H1 (cell line): ENCODE results near the gene CCT3.

ENCODE experiments used
- ASH2L ChIP-seq: fragments of 200-600, 300-600 bp; sonication (generic); IDR thresholded peaks from one replicate; pipeline ENCODE4 v1.7.1; 2017; ENCODE audit warnings: low read length
- CEBPB ChIP-seq: IDR thresholded peaks from 2 replicates; pipeline ENCODE4 v1.6.1; 2012; ENCODE audit warnings: low read depth, low read length
- CHD2 ChIP-seq: IDR thresholded peaks from 2 replicates; pipeline ENCODE4 v1.6.1; 2012; ENCODE audit warnings: low read length, improper control_type of control experiment
- EGR1 ChIP-seq: IDR thresholded peaks from 2 replicates; pipeline ENCODE4 v1.6.1; 2011; ENCODE audit warnings: low read depth, low read length, borderline replicate concordance
- EZH2 ChIP-seq: fragments of 200-600 bp; sonication (generic); IDR thresholded peaks from 2 replicates; pipeline ENCODE4 v1.7.1; 2012; ENCODE audit warnings: low read depth, mild to moderate bottlenecking, moderate library complexity, low read length, inconsistent platforms; ENCODE audit not compliant: severe bottlenecking
- HDAC2 ChIP-seq, 2 experiments: fragments of 300-600 bp in 1 of 2; sonication (generic) in 1 of 2; IDR thresholded peaks; 2 replicates each; pipeline ENCODE4 v1.6.1; 2011 to 2012; ENCODE audit warnings: low read depth in 2 of 2, low read length in 2 of 2, mild to moderate bottlenecking in 2 of 2, moderate library complexity in 2 of 2, borderline replicate concordance in 1 of 2, inconsistent platforms in 1 of 2
- KDM1A ChIP-seq: fragments of 200-600, 300-600 bp; sonication (generic); IDR thresholded peaks from 2 replicates; pipeline ENCODE4 v1.7.1; 2016; ENCODE audit warnings: mild to moderate bottlenecking, low read length, borderline replicate concordance
- POLR2A ChIP-seq, 2 experiments: IDR thresholded peaks; 1 replicate in 1 of 2; 2 replicates in 1 of 2; pipeline ENCODE4 v1.6.1; 2011; ENCODE audit warnings: low read depth in 2 of 2, low read length in 2 of 2, mild to moderate bottlenecking in 2 of 2; ENCODE audit errors: control extremely low read depth in 1 of 2
- POLR2AphosphoS5 ChIP-seq: IDR thresholded peaks from 2 replicates; pipeline ENCODE4 v1.6.1; 2011; ENCODE audit warnings: low read depth, low read length
- RAD21 ChIP-seq, 2 experiments: IDR thresholded peaks in 1 of 2; conservative IDR thresholded peaks in 1 of 2; 2 replicates each; pipeline ENCODE4 v1.6.1; 2011; ENCODE audit warnings: low read depth in 2 of 2, low read length in 2 of 2, improper control_type of control experiment in 1 of 2, inconsistent platforms in 1 of 2, mild to moderate bottlenecking in 1 of 2, moderate library complexity in 1 of 2
- TAF1 ChIP-seq: IDR thresholded peaks from 2 replicates; pipeline ENCODE4 v1.6.1; 2011; ENCODE audit warnings: mild to moderate bottlenecking, low read depth, low read length
- TEAD4 ChIP-seq: IDR thresholded peaks from 2 replicates; pipeline ENCODE4 v1.6.1; 2012; ENCODE audit warnings: low read depth, low read length, inconsistent platforms, mixed read lengths
- YY1 ChIP-seq: IDR thresholded peaks from 2 replicates; pipeline ENCODE4 v1.6.1; 2011; ENCODE audit warnings: low read depth, mild to moderate bottlenecking, low read length
- TF ChIP-seq, protein P1 (sequence below), 3 experiments: IDR thresholded peaks; 1 replicate in 2 of 3; 2 replicates in 1 of 3; pipeline versions ENCODE4 v1.5.1 to v1.6.1; 2011; ENCODE audit warnings: low read length in 3 of 3, mild to moderate bottlenecking in 3 of 3, inconsistent platforms in 2 of 3, low read depth in 1 of 3, moderate library complexity in 1 of 3; ENCODE audit not compliant: insufficient read depth in 1 of 3; ENCODE audit errors: control extremely low read depth in 1 of 3

DNA sequence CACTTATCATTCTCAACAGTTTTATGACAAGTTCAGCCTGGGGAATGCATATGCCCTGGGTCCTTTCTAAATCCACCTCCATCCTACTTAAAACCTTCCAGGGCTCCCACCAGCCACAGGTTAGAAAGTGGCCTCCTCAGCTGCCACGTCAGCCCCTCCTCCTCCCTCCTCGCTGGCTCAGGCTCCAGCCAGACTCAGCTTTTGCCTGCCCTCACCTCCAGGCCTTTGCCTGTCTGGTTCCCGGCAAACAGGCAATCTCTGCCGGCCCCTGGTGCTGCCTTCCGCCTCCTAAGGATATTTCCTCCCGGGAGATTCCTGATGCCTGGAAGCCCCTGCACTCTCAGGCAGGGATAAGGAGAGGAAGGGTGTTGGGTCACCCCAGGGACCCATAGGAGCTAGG is 40.5 kb upstream of the CCT3 start:
- TF ChIP-seq, protein P1, sequence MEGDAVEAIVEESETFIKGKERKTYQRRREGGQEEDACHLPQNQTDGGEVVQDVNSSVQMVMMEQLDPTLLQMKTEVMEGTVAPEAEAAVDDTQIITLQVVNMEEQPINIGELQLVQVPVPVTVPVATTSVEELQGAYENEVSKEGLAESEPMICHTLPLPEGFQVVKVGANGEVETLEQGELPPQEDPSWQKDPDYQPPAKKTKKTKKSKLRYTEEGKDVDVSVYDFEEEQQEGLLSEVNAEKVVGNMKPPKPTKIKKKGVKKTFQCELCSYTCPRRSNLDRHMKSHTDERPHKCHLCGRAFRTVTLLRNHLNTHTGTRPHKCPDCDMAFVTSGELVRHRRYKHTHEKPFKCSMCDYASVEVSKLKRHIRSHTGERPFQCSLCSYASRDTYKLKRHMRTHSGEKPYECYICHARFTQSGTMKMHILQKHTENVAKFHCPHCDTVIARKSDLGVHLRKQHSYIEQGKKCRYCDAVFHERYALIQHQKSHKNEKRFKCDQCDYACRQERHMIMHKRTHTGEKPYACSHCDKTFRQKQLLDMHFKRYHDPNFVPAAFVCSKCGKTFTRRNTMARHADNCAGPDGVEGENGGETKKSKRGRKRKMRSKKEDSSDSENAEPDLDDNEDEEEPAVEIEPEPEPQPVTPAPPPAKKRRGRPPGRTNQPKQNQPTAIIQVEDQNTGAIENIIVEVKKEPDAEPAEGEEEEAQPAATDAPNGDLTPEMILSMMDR (IDR thresholded peaks at IDR 0.05; ENCODE audit: control extremely low read depth in 1 of 3, insufficient read depth in 1 of 3, low read depth in 1 of 3, low read length in 3 of 3), result no peak
- TF ChIP-seq ASH2L, result no peak
- TF ChIP-seq YY1, result no peak
- TF ChIP-seq TAF1, result no peak
- no peak for TF ChIP-seq HDAC2 (IDR thresholded peaks at IDR 0.05; ENCODE audit: borderline replicate concordance in 1 of 2, low read depth in 2 of 2, low read length in 2 of 2)
- TF ChIP-seq POLR2A (IDR thresholded peaks at IDR 0.05; ENCODE audit: control extremely low read depth in 1 of 2, low read depth in 2 of 2, low read length in 2 of 2), result no peak
- TF ChIP-seq KDM1A, result no peak
- no peak for TF ChIP-seq CEBPB
- TF ChIP-seq RAD21 (IDR thresholded peaks at IDR 0.05 in 1 of 2, conservative IDR thresholded peaks at IDR 0.05 in 1 of 2; ENCODE audit: low read depth in 2 of 2, low read length in 2 of 2), result no peak
- TF ChIP-seq EZH2, result no peak
- no peak for TF ChIP-seq CHD2
- TF ChIP-seq EGR1, result no peak
- no peak for TF ChIP-seq TEAD4
- TF ChIP-seq POLR2AphosphoS5, result no peak
